Smooth muscle cell (in vitro differentiated cells): ENCODE data around the gene CFAP43. TPM values are rescaled to one million over a fixed set of nuclear protein-coding genes. Genes with fewer than 3 reads are reported as not detected.

Experiments
- DNase-seq: peaks from one replicate; lab custom pipeline; 2025; ENCODE audit not compliant: unreplicated experiment; lab: John Stamatoyannopoulos, UW
- H2AFZ ChIP-seq: fragments of 200-600 bp; sonication (generic); 2 replicates; pipeline ENCODE4 v1.6.0; 2016; ENCODE audit warnings: antibody characterized with exemption, low read depth, mild to moderate bottlenecking
- H3F3A ChIP-seq: fragments of 200-600 bp; sonication (generic); 2 replicates; pipeline ENCODE4 v1.6.0; 2017; ENCODE audit warnings: antibody characterized with exemption, low read depth
- H3K27ac ChIP-seq: fragments of 200-600 bp; sonication (generic); 2 replicates; pipeline ENCODE4 v1.5.1; 2016; ENCODE audit warnings: low read depth, mild to moderate bottlenecking
- H3K27me3 ChIP-seq: fragments of 200-600 bp; sonication (generic); 2 replicates; pipeline ENCODE4 v1.6.1; 2016; ENCODE audit warnings: low read depth, mild to moderate bottlenecking
- H3K36me3 ChIP-seq: fragments of 200-600 bp; sonication (generic); 2 replicates; pipeline ENCODE4 v1.5.1; 2016; ENCODE audit warnings: low read depth
- H3K4me1 ChIP-seq: fragments of 200-600 bp; sonication (generic); 2 replicates; pipeline ENCODE4 v1.5.1; 2016; ENCODE audit warnings: low read depth
- H3K4me2 ChIP-seq: fragments of 200-600 bp; sonication (generic); 2 replicates; pipeline ENCODE4 v1.6.0; 2016; ENCODE audit warnings: mild to moderate bottlenecking
- H3K4me3 ChIP-seq: fragments of 200-600 bp; sonication (generic); 2 replicates; pipeline ENCODE4 v1.5.1; 2016; ENCODE audit warnings: mild to moderate bottlenecking
- H3K79me2 ChIP-seq: fragments of 200-600 bp; sonication (generic); 2 replicates; pipeline ENCODE4 v1.6.0; 2016; ENCODE audit warnings: low read depth, mild to moderate bottlenecking
- H3K9ac ChIP-seq: fragments of 200-600 bp; sonication (generic); 2 replicates; pipeline ENCODE4 v1.6.0; 2016; ENCODE audit warnings: low read depth
- H3K9me3 ChIP-seq: fragments of 200-600 bp; sonication (generic); replicated peaks from 2 replicates; pipeline ENCODE4 v1.5.1; 2016; ENCODE audit warnings: low read depth
- H4K20me1 ChIP-seq: fragments of 200-600 bp; sonication (generic); 2 replicates; pipeline ENCODE4 v1.6.0; 2016; ENCODE audit warnings: low read depth
- CTCF ChIP-seq: fragments of 200-600 bp; sonication (generic); IDR thresholded peaks from 2 replicates; pipeline ENCODE4 v1.5.1; 2017; ENCODE audit warnings: borderline replicate concordance, mild to moderate bottlenecking, antibody characterized with exemption; ENCODE audit not compliant: insufficient read depth, poor library complexity, severe bottlenecking
- WGBS: methylation state at CpG from one replicate; pipeline ENCODE4 v1.1.7; 2016; ENCODE audit warnings: low lambda C conversion rate; 5-methylcytosine and 5-hydroxymethylcytosine counted together
- polyA plus RNA-seq: library from polyadenylated mRNA; unstranded; fragments of >200 nt; fragmentation: Nextera tagmentation; extraction: Ambion mirVana; gene quantifications from 2 replicates; pipeline ENCODE4 v1.2.1, GENCODE V29; 2016
- total RNA-seq: library from RNA; depleted of rRNA; stranded (reverse); fragments of >200 nt; gene quantifications from 2 replicates; pipeline ENCODE4 v1.2.3, GENCODE V29; 2014

The CFAP43 gene
- total and polyA plus RNA-seq, 2 experiments from 2014 or later = 0.04 to 0.50 TPM

GRCh38 chr10:104109908-104110662, 122.1 kb downstream of the CFAP43 start:
- 8% methylated on average over 3 of the region's 3 CpGs for WGBS
- Histone ChIP-seq H3K4me3 (no peak overlapping the region), H3K4me2 (peak overlapping the region; percentile 19)

GRCh38 chr10:104104926-104105325, 127.2 kb downstream of the CFAP43 start:
- no peak for DNase-seq

More at GRCh38 chr10:104109908-104110662, 122.1 kb downstream of the CFAP43 start:
- H3K36me3 ChIP-seq = peaks cover 6% of the 10 kb centered on the region
- no peak overlapping the region for H3K9ac ChIP-seq
- no peaks in the 10 kb centered on the region for H3K4me1 ChIP-seq
- H4K20me1 ChIP-seq = no peaks in the 10 kb centered on the region
- H3K79me2 ChIP-seq = no peaks in the 10 kb centered on the region
- H3F3A ChIP-seq = peaks cover 11% of the 10 kb centered on the region
- peak overlapping the region; percentile 72 for H3K27ac ChIP-seq
- no peaks in the 10 kb centered on the region for H3K9me3 ChIP-seq
- DNase-seq = no peak
- H2AFZ ChIP-seq = no peak overlapping the region
- TF ChIP-seq CTCF = no peak
- no peaks in the 10 kb centered on the region for H3K27me3 ChIP-seq

GRCh38 chr10:104104418-104104817, 127.7 kb downstream of the CFAP43 start:
- Histone ChIP-seq H3K4me2 (no peak overlapping the region), H3F3A (peaks cover 8% of the 10 kb centered on the region), H4K20me1 (no peaks in the 10 kb centered on the region), H3K79me2 (no peaks in the 10 kb centered on the region), H3K27me3 (peaks cover 4% of the 10 kb centered on the region), H3K4me1 (no peaks in the 10 kb centered on the region), H3K36me3 (peaks cover 6% of the 10 kb centered on the region), H3K9me3 (no peaks in the 10 kb centered on the region), H3K4me3 (no peak overlapping the region), H3K9ac (no peak overlapping the region), H2AFZ (no peak overlapping the region), H3K27ac (no peak overlapping the region)
- 0% methylated on average over 1 of the region's 1 CpG for WGBS
- TF ChIP-seq CTCF = no peak
- DNase-seq = no peak

More at GRCh38 chr10:104104926-104105325, 127.2 kb downstream of the CFAP43 start:
- H3K9ac ChIP-seq = no peak overlapping the region
- 64% methylated on average over 2 of the region's 2 CpGs for WGBS
- no peaks in the 10 kb centered on the region for H3K4me1 ChIP-seq
- H2AFZ ChIP-seq = no peak overlapping the region
- H3K27me3 ChIP-seq = peaks cover 4% of the 10 kb centered on the region
- H3K27ac ChIP-seq = no peak overlapping the region
- no peaks in the 10 kb centered on the region for H3K9me3 ChIP-seq
- H4K20me1 ChIP-seq = no peaks in the 10 kb centered on the region
- TF ChIP-seq CTCF = no peak
- H3K79me2 ChIP-seq = no peaks in the 10 kb centered on the region
- no peak overlapping the region for H3K4me3 ChIP-seq
- peaks cover 6% of the 10 kb centered on the region for H3K36me3 ChIP-seq
- H3K4me2 ChIP-seq = no peak overlapping the region
- peaks cover 11% of the 10 kb centered on the region for H3F3A ChIP-seq

GRCh38 chr10:104103956-104104355, 128.2 kb downstream of the CFAP43 start:
- Histone ChIP-seq H3K36me3 (peaks cover 4% of the 10 kb centered on the region), H3F3A (peaks cover 4% of the 10 kb centered on the region), H3K9me3 (no peaks in the 10 kb centered on the region), H3K27ac (no peak overlapping the region), H3K4me1 (no peaks in the 10 kb centered on the region), H3K4me2 (no peak overlapping the region), H3K9ac (no peak overlapping the region), H4K20me1 (no peaks in the 10 kb centered on the region), H2AFZ (no peak overlapping the region), H3K4me3 (no peak overlapping the region), H3K79me2 (no peaks in the 10 kb centered on the region), H3K27me3 (peaks cover 4% of the 10 kb centered on the region)
- DNase-seq = no peak
- WGBS = 68% methylated on average over 1 of the region's 1 CpG
- no peak for TF ChIP-seq CTCF
